Activated CD4-positive, alpha-beta T cell treated with anti-CD3 and anti-CD28 coated beads for 36 hours (primary cell): ENCODE results near the gene MPST. TPM values are rescaled to one million over a fixed set of nuclear protein-coding genes. Genes with fewer than 3 reads are reported as not detected.

ENCODE experiments used
- ATAC-seq: fragments of 200-7000 bp; cut with Tn5 transposase; one replicate; pipeline ENCODE4 v1.10.0; 2021; ENCODE audit warnings: mild to moderate bottlenecking, moderate library complexity
- CTCF ChIA-PET: fragments of 350-600 bp; sonication (Branson Sonifier 250); formaldehyde crosslinking; loops from one replicate; lab custom pipeline; 2021; ENCODE audit warnings: antibody characterized with exemption; lab: Charles Lee
- POLR2A ChIA-PET: fragments of 350-600 bp; sonication (Branson Sonifier 250); formaldehyde crosslinking; loops from one replicate; lab custom pipeline; 2021; ENCODE audit warnings: antibody characterized with exemption, inconsistent platforms; lab: Charles Lee
- DNase-seq: peaks from one replicate; pipeline ENCODE4 v3.0.0-alpha.2; 2020
- H3K27ac Mint-ChIP-seq: one replicate; pipeline ENCODE4 v1.8.0; 2021; ENCODE audit warnings: mixed read lengths
- H3K27me3 Mint-ChIP-seq: one replicate; pipeline ENCODE4 v1.8.0; 2021; ENCODE audit warnings: mixed read lengths
- H3K36me3 Mint-ChIP-seq: one replicate; pipeline ENCODE4 v1.8.0; 2021; ENCODE audit warnings: low read depth, mixed read lengths
- H3K4me1 Mint-ChIP-seq: one replicate; pipeline ENCODE4 v1.8.0; 2021; ENCODE audit warnings: mixed read lengths
- H3K4me3 Mint-ChIP-seq: one replicate; pipeline ENCODE4 v1.8.0; 2021; ENCODE audit warnings: mild to moderate bottlenecking, moderate library complexity, mixed read lengths
- H3K9me3 Mint-ChIP-seq: one replicate; pipeline ENCODE4 v1.8.0; 2021; ENCODE audit warnings: low read depth, mixed read lengths
- intact Hi-C, 2 experiments: fragments of 100-400 bp; cut with DNase I in 1 of 2; cut with micrococcal nuclease in 1 of 2; formaldehyde crosslinking; loops; one replicate each; pipeline versions ENCODE4 v1.14.2 to v1.15.1; 2022 to 2024; cut with DNase I, micrococcal nuclease
- total RNA-seq, 2 experiments: library from RNA; stranded (reverse); gene quantifications; one replicate each; pipeline ENCODE4 v1.2.3, GENCODE V29; 2021

Gene MPST
- total RNA-seq, 2 experiments from 2014 or later = 10.6 to 11.0 TPM

- Mint-ChIP-seq H3K27me3 (no peaks in the 10 kb centered on the region), H3K4me3 (no peak overlapping the region), H3K27ac (no peak overlapping the region), H3K9me3 (no peaks in the 10 kb centered on the region), H3K36me3 (no peaks in the 10 kb centered on the region), H3K4me1 (peaks cover 20% of the 10 kb centered on the region)
- ATAC-seq = no peak
- intact Hi-C loops = loop anchor here in 1 of 2 experiments (1.0 to 2.0 kb wide), 2 partner anchors 33 to 153 kb away; no protein-coding TSS in a partner anchor
- DNase-seq = no peak
- POLR2A ChIA-PET = interaction anchor here (0.8 kb wide), 1 partner anchor 14 kb away, joined by 5 read pairs; no protein-coding TSS in a partner anchor
- CTCF ChIA-PET = interaction anchor here (0.7 to 5.4 kb wide), 9 partner anchors 12 to 523 kb away, joined by 3 to 27 read pairs (median 3); partner anchors contain the start of genes MPST and TST
These were observed 26.4 kb downstream of the MPST start for GRCh38 chr22:37045958-37046357.

GRCh38 chr22:37046589-37046988 lies 27.0 kb downstream of the MPST start:
- ChIA-PET POLR2A (no interaction called here), CTCF (interaction anchor here (0.7 to 5.4 kb wide), 6 partner anchors 26 to 522 kb away, joined by 3 to 27 read pairs (median 4); partner anchors contain the start of genes MPST and TST)
- Mint-ChIP-seq H3K36me3 (no peaks in the 10 kb centered on the region), H3K27ac (no peak overlapping the region), H3K4me3 (no peak overlapping the region), H3K27me3 (no peaks in the 10 kb centered on the region), H3K4me1 (peaks cover 16% of the 10 kb centered on the region), H3K9me3 (no peaks in the 10 kb centered on the region)
- no peak for ATAC-seq
- no peak for DNase-seq
- intact Hi-C loops = loop anchor here in 1 of 2 experiments (1.0 kb wide), 1 partner anchor 153 kb away; no protein-coding TSS in a partner anchor

GRCh38 chr22:37047006-37047405 lies 27.5 kb downstream of the MPST start:
- intact Hi-C loops = no loop called here
- peaks cover 15% of the 10 kb centered on the region for H3K4me1 Mint-ChIP-seq
- no peak overlapping the region for H3K27ac Mint-ChIP-seq
- H3K4me3 Mint-ChIP-seq = no peak overlapping the region
- POLR2A ChIA-PET = no interaction called here
- no peaks in the 10 kb centered on the region for H3K9me3 Mint-ChIP-seq
- ATAC-seq (no peak), DNase-seq (no peak)
- CTCF ChIA-PET = interaction anchor here (0.7 to 5.4 kb wide), 4 partner anchors 27 to 150 kb away, joined by 3 to 27 read pairs (median 8); partner anchors contain the start of genes MPST and TST
- H3K36me3 Mint-ChIP-seq = no peaks in the 10 kb centered on the region
- no peaks in the 10 kb centered on the region for H3K27me3 Mint-ChIP-seq

GRCh38 chr22:37048133-37048532 lies 28.6 kb downstream of the MPST start:
- Mint-ChIP-seq H3K4me1 (peaks cover 20% of the 10 kb centered on the region), H3K4me3 (no peak overlapping the region), H3K27ac (no peak overlapping the region), H3K27me3 (no peaks in the 10 kb centered on the region), H3K36me3 (no peaks in the 10 kb centered on the region), H3K9me3 (no peaks in the 10 kb centered on the region)
- intact Hi-C loops = no loop called here
- no peak for ATAC-seq
- ChIA-PET CTCF (interaction anchor here (0.8 to 1.0 kb wide), 2 partner anchors 152 to 538 kb away, joined by 3 read pairs; no protein-coding TSS in a partner anchor), POLR2A (interaction anchor here (0.6 kb wide), 1 partner anchor 102 kb away, joined by 4 read pairs; no protein-coding TSS in a partner anchor)
- DNase-seq = no peak

- DNase-seq (no peak), ATAC-seq (no peak)
- Mint-ChIP-seq H3K27me3 (no peaks in the 10 kb centered on the region), H3K4me3 (no peak overlapping the region), H3K27ac (no peak overlapping the region), H3K9me3 (no peaks in the 10 kb centered on the region), H3K36me3 (no peaks in the 10 kb centered on the region), H3K4me1 (peaks cover 20% of the 10 kb centered on the region)
- ChIA-PET POLR2A (no interaction called here), CTCF (interaction anchor here (0.6 kb wide), 1 partner anchor 576 kb away, joined by 3 read pairs; no protein-coding TSS in a partner anchor)
- intact Hi-C loops = no loop called here
These were observed 29.7 kb downstream of the MPST start for GRCh38 chr22:37049224-37049623.

GRCh38 chr22:37050913-37051312 lies 31.4 kb downstream of the MPST start:
- H3K27me3 Mint-ChIP-seq = no peaks in the 10 kb centered on the region
- no peaks in the 10 kb centered on the region for H3K9me3 Mint-ChIP-seq
- ATAC-seq (no peak), DNase-seq (no peak)
- peak overlapping the region; percentile 79 for H3K4me3 Mint-ChIP-seq
- CTCF ChIA-PET = interaction anchor here (1.4 to 1.5 kb wide), 3 partner anchors 30 to 275 kb away, joined by 3 to 4 read pairs (median 3); partner anchors contain the start of gene IFT27
- peaks cover 6% of the 10 kb centered on the region for H3K4me1 Mint-ChIP-seq
- no peaks in the 10 kb centered on the region for H3K36me3 Mint-ChIP-seq
- intact Hi-C loops = loop anchor here in 1 of 2 experiments (1.0 to 5.0 kb wide), 3 partner anchors 71 to 274 kb away; partner anchors contain the start of gene IFT27
- no peak overlapping the region for H3K27ac Mint-ChIP-seq
- POLR2A ChIA-PET = interaction anchor here (1.0 to 1.7 kb wide), 3 partner anchors 10 to 112 kb away, joined by 3 to 9 read pairs (median 4); no protein-coding TSS in a partner anchor

- intact Hi-C loops = loop anchor here in 1 of 2 experiments (1.0 to 5.0 kb wide), 3 partner anchors 71 to 274 kb away; partner anchors contain the start of gene IFT27
- peak; percentile 90 for DNase-seq
- Mint-ChIP-seq H3K9me3 (no peaks in the 10 kb centered on the region), H3K27me3 (no peaks in the 10 kb centered on the region), H3K27ac (peak within 1 kb of the TSS; percentile 67), H3K36me3 (no peaks in the 10 kb centered on the region), H3K4me1 (peaks cover 6% of the 10 kb centered on the region), H3K4me3 (peak within 1 kb of the TSS; percentile 79)
- POLR2A ChIA-PET = interaction anchor here (1.0 to 1.7 kb wide), 4 partner anchors 9 to 111 kb away, joined by 3 to 9 read pairs (median 4); no protein-coding TSS in a partner anchor
- ATAC-seq = peak; percentile 100
- CTCF ChIA-PET = interaction anchor here (1.0 to 1.5 kb wide), 4 partner anchors 31 to 276 kb away, joined by 3 to 4 read pairs (median 3); partner anchors contain the start of gene IFT27
These were observed 32.1 kb downstream of the MPST start, which contains the start of gene KCTD17 for GRCh38 chr22:37051391-37052385. Gene KCTD17, plus strand, starts transcription at chr22:37051742. Its CDS starts 19 bp downstream, at chr22:37051761.

- peak overlapping the region; percentile 79 for H3K4me3 Mint-ChIP-seq
- H3K27me3 Mint-ChIP-seq = no peaks in the 10 kb centered on the region
- ATAC-seq = no peak
- H3K4me1 Mint-ChIP-seq = peaks cover 6% of the 10 kb centered on the region
- H3K27ac Mint-ChIP-seq = peak overlapping the region; percentile 67
- H3K9me3 Mint-ChIP-seq = no peaks in the 10 kb centered on the region
- peaks cover 5% of the 10 kb centered on the region for H3K36me3 Mint-ChIP-seq
- ChIA-PET POLR2A (interaction anchor here (1.0 to 1.7 kb wide), 2 partner anchors 8 to 12 kb away, joined by 3 to 9 read pairs; no protein-coding TSS in a partner anchor), CTCF (interaction anchor here (1.0 kb wide), 1 partner anchor 186 kb away, joined by 3 read pairs; no protein-coding TSS in a partner anchor)
- intact Hi-C loops = loop anchor here in 1 of 2 experiments (5.0 kb wide), 1 partner anchor 275 kb away; the partner anchor contains the start of gene IFT27
- DNase-seq = no peak
These were observed 33.1 kb downstream of the MPST start for GRCh38 chr22:37052386-37053309.

- intact Hi-C loops = loop anchor here in 1 of 2 experiments (5.0 kb wide), 1 partner anchor 276 kb away; the partner anchor contains the start of gene IFT27
- H3K4me1 Mint-ChIP-seq = peaks cover 6% of the 10 kb centered on the region
- no peaks in the 10 kb centered on the region for H3K27me3 Mint-ChIP-seq
- H3K36me3 Mint-ChIP-seq = peaks cover 9% of the 10 kb centered on the region
- ChIA-PET CTCF (interaction anchor here (0.6 kb wide), 1 partner anchor 144 kb away, joined by 4 read pairs; no protein-coding TSS in a partner anchor), POLR2A (no interaction called here)
- H3K4me3 Mint-ChIP-seq = peak overlapping the region; percentile 79
- no peak overlapping the region for H3K27ac Mint-ChIP-seq
- ATAC-seq = no peak
- no peak for DNase-seq
- no peaks in the 10 kb centered on the region for H3K9me3 Mint-ChIP-seq
These were observed 33.9 kb downstream of the MPST start for GRCh38 chr22:37053310-37054055.
